ENCODE measurements around the gene DLG4. TPM values are rescaled to one million over a fixed set of nuclear protein-coding genes. Genes with fewer than 3 reads are reported as not detected.

DLG4 gene
- total and polyA plus RNA-seq, 2 donors (not counting 3 experiments of a cell fraction or from before 2014, with no cell fraction given) = 14.9 to 34.6 TPM

DNA sequence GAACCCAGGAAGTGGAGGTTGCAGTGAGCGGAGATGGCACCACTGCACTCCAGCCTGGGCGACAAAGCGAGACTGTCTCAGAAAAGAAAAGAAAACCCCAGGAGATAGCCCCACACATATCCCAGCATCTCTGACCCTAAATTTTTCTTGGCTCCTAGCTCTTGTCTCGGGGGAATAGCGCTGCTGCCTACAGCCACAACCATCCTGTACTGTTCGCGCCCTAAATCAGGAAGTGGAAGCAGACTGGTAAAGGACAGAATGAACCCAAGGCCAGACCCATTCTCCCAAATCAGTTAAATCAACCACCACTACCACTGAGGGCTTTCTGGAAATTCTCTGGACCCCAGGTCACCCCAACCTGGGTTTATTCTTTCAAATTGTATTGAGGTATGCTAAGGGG is 30.2 kb upstream of the DLG4 start:
- dilution Hi-C loops (cut with MboI; ENCODE audit: extremely low pct_ligation_motif_present, low sequenced_read_pairs) = no loop called here
- CTCF ChIA-PET = interaction anchor here (0.7 kb wide), 1 partner anchor 204 kb away, joined by 4 read pairs; no protein-coding TSS in a partner anchor
- peak overlapping the region in 1 of 3 experiments; percentile 87 for H3K4me3 ChIP-seq (replicated peaks in 1 of 3; ENCODE audit: insufficient read depth in 1 of 3, low read depth in 1 of 3, low read length in 3 of 3)
- intact Hi-C loops (cut with micrococcal nuclease) = loop anchor here (5.0 kb wide), 1 partner anchor 187 kb away; the partner anchor contains the start of genes FGF11 and TMEM102
- TF ChIP-seq POLR2A (IDR thresholded peaks at IDR 0.05; ENCODE audit: low read depth, low read length) = no peak
- no peak for TF ChIP-seq MYC (IDR thresholded peaks at IDR 0.05; ENCODE audit: low read depth, low read length)
- no peak for TF ChIP-seq POLR2AphosphoS5 (IDR thresholded peaks at IDR 0.05; ENCODE audit: insufficient read depth, low read depth, low read length)
- TF ChIP-seq, protein P1, sequence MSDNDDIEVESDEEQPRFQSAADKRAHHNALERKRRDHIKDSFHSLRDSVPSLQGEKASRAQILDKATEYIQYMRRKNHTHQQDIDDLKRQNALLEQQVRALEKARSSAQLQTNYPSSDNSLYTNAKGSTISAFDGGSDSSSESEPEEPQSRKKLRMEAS (IDR thresholded peaks at IDR 0.05; ENCODE audit: insufficient read depth, insufficient read length) = no peak
- TF ChIP-seq JUN (IDR thresholded peaks at IDR 0.05; ENCODE audit: borderline replicate concordance, insufficient read depth, insufficient read length, low read depth) = no peak
- TF ChIP-seq EZH2 (IDR thresholded peaks at IDR 0.05; ENCODE audit: borderline replicate concordance, low read depth, low read length, severe bottlenecking) = no peak
- TF ChIP-seq FOS (IDR thresholded peaks at IDR 0.05; ENCODE audit: borderline replicate concordance, insufficient read depth, low read length) = no peak
- TF ChIP-seq, protein P2, sequence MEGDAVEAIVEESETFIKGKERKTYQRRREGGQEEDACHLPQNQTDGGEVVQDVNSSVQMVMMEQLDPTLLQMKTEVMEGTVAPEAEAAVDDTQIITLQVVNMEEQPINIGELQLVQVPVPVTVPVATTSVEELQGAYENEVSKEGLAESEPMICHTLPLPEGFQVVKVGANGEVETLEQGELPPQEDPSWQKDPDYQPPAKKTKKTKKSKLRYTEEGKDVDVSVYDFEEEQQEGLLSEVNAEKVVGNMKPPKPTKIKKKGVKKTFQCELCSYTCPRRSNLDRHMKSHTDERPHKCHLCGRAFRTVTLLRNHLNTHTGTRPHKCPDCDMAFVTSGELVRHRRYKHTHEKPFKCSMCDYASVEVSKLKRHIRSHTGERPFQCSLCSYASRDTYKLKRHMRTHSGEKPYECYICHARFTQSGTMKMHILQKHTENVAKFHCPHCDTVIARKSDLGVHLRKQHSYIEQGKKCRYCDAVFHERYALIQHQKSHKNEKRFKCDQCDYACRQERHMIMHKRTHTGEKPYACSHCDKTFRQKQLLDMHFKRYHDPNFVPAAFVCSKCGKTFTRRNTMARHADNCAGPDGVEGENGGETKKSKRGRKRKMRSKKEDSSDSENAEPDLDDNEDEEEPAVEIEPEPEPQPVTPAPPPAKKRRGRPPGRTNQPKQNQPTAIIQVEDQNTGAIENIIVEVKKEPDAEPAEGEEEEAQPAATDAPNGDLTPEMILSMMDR (IDR thresholded peaks at IDR 0.05; ENCODE audit: extremely low read depth in 1 of 2, insufficient read depth in 1 of 2, low read depth in 1 of 2, low read length in 2 of 2) = no peak
- no peak for TF ChIP-seq GATA2 (IDR thresholded peaks at IDR 0.05; ENCODE audit: insufficient read depth, insufficient read length, low read depth, low read length)
- DNase-seq (ENCODE audit: low read depth, low spot score) = no peak
- no peaks in the 10 kb centered on the region for H4K20me1 ChIP-seq (replicated peaks; ENCODE audit: control insufficient read depth, extremely low read depth, insufficient read depth, low read length)
- no peaks in the 10 kb centered on the region for H3K9me3 ChIP-seq (replicated peaks; ENCODE audit: control insufficient read depth, insufficient read depth, low read length)
- no TSS peak for BruUV-seq (replicated peaks)
- POLR2A ChIA-PET = no interaction called here
- peaks cover 23% of the 10 kb centered on the region for H3K4me1 ChIP-seq (ENCODE audit: control insufficient read depth, extremely low read depth, insufficient read depth, low read length)
- H3K9ac ChIP-seq (replicated peaks; ENCODE audit: extremely low read depth, insufficient read depth, low read length) = peak overlapping the region; percentile 80
- peaks cover 65% of the 10 kb centered on the region for H3K79me2 ChIP-seq (ENCODE audit: control insufficient read depth, insufficient read depth, low read length)
- peak overlapping the region; percentile 30 for H3K27ac ChIP-seq (ENCODE audit: insufficient read depth, low read depth, low read length)
- H3K9me1 ChIP-seq (replicated peaks; ENCODE audit: control insufficient read depth, extremely low read depth, insufficient read depth, low read length) = no peaks in the 10 kb centered on the region
- FAIRE-seq = no peak
- peaks cover 0 to 15% of the 10 kb centered on the region in 2 experiments for H3K36me3 ChIP-seq (ENCODE audit: control insufficient read depth in 2 of 2, extremely low read depth in 1 of 2, insufficient read depth in 2 of 2, low read length in 2 of 2)
- H2AFZ ChIP-seq (ENCODE audit: low read depth, low read length) = no peak overlapping the region
- peak overlapping the region; percentile 75 for H3K4me2 ChIP-seq (ENCODE audit: insufficient read depth, low read length)
- H3K27me3 ChIP-seq (ENCODE audit: control insufficient read depth in 2 of 2, insufficient read depth in 2 of 2, low read length in 2 of 2) = no peaks in the 10 kb centered on the region

All from endothelial cell of umbilical vein (primary cell).